HG03565 (cell line): ENCODE results near the gene FAM117B.
"Not testable (repeated sequence)": the region's sequence is repeated elsewhere in the genome, so short reads cannot be mapped to it uniquely, and the experiment has no call there.

Experiments used
- ATAC-seq: cut with Tn5 transposase; IDR thresholded peaks from one replicate; pipeline ENCODE4 v1.9.1; 2021; ENCODE audit warnings: mild to moderate bottlenecking, moderate library complexity; ENCODE audit not compliant: unreplicated experiment

Gene FAM117B

GRCh38 chr2:202636213-202636513 is 1.4 kb downstream of the FAM117B start:
- ATAC-seq, result no peak

DNA sequence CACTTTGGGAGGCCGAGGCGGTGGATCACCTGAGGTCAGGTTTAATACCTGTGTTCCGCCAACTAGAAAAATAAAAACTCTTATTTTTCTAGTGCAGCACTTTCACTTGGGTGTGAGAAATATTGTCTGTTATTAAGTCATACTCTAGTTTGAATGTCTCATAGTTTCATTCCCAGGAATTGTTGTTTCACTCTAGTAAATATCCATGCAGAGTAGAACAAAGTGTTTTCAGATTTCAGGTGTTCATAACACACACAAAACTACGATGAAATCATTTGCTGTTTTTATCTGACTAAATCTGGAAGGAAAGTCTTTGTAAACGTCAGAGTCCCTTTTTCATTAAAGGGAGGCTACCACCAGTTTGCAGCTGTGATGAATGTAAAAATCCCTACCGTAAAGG is 4.0 kb downstream of the FAM117B start:
- no peak for ATAC-seq

DNA sequence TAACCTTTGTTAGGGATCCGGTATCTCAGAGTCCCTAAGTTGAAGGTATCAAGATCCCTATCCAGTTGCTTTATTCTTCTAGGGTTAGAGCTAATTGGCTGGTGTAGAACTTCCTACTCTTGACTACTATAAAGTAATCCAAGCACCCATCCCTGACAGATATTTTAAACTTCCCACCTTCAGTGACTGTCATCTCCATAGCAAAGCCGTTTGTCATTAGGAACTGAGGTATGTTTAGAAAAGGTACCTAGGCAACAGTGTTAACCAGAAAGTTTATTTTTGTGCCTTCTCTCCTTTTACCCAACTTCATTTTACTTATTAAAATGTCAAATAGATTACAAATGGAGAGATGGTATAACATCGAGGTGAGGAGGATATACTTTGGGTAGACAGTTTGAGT is 4.5 kb downstream of the FAM117B start:
- ATAC-seq, result no peak

DNA sequence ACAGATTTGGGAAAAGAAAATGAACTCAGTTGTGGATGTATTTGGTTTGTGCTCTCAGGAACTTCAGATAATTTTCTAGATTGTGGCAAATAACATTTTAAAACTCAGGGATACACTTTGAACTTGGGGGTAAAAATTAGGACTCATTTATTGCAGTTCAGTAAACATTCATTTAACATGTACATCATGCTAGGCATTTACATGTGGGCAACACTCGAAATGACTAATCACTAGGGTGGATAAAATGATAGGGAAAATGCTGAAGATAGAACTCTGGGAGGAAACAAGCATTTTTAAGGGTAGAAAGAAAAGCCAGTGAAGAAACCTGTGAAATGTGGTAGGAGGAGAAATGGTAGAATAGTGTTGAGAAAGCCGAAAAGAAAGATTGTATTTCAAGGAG is 7.8 kb downstream of the FAM117B start:
- no peak for ATAC-seq

GRCh38 chr2:202643012-202643858 is 8.5 kb downstream of the FAM117B start:
- no peak for ATAC-seq

GRCh38 chr2:202652119-202652518 is 17.4 kb downstream of the FAM117B start:
- no peak for ATAC-seq

DNA sequence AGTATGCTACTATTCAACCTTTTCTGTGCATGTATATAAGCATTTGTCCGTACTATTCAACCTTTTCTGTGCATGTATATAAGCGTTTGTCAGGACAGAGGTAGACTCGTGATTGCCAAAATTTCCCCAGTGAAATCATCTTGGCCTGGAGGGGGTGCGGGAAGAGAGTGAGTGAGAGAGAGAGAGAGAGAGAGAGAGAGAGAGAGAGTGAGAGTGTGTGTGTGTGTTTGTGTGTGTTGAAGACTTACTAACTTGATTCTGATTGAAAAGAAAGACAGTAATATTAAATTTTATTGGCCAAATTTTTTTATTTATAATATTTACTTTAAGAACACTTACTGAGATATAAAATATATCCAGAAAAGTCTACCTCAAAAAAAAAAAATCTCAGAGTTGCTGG is 19.1 kb downstream of the FAM117B start:
- no peak for ATAC-seq

DNA sequence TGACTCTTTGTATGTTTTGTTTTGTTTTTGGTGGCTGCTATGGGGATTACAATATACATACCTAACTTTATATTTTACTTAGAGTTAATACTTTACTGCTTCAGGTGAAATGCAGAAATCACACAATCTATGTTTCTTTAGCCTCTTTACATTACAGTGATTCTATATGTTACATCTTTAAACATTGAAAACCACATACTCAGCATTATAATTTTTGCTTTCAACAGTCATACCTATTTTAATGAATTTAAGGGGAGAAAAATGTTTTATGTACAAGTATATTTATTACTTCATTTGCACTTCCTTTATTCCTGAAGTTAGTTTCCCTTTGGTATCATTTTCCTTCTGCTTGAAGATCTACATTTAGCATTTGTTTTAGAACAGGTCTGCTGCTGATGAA is 23.1 kb downstream of the FAM117B start:
- no peak for ATAC-seq

DNA sequence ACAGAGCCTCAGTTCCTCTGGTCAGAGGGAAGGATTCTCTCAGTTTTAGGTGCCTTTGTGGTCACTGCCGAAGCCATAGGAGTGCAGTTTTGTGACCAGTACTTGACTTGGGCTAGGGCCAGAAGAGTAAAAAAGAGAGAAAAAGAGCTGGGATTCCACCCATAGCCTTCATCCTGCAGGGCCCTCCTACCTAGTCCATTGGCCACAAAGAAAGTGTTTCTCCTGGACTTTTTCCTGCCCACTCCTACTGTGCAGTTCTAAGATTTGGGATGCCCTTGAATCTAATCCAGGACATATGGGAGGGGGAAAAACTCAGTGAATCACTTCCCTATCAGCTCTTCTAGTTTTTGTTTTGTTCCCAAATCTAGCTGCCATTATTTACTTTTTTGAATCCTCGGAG is 26.0 kb downstream of the FAM117B start:
- no peak for ATAC-seq

DNA sequence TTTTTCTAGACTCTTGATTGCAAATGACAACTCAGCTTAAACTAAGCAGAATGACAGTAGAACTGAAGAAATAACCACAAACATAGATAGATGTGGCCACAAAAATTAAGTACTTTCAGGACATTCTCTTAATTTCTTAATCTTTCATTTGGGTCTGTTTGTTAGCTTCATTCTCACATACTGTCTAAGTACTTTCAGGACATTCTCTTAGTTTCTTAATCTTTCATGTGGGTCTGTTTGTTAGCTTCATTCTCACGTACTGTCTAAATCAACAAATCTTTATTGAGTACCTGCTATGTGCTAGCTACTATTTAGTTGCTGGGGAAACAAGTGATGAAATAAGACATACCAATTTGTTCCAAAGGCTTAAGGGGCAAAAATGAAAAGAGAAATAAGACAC is 35.1 kb downstream of the FAM117B start:
- ATAC-seq, result no peak

DNA sequence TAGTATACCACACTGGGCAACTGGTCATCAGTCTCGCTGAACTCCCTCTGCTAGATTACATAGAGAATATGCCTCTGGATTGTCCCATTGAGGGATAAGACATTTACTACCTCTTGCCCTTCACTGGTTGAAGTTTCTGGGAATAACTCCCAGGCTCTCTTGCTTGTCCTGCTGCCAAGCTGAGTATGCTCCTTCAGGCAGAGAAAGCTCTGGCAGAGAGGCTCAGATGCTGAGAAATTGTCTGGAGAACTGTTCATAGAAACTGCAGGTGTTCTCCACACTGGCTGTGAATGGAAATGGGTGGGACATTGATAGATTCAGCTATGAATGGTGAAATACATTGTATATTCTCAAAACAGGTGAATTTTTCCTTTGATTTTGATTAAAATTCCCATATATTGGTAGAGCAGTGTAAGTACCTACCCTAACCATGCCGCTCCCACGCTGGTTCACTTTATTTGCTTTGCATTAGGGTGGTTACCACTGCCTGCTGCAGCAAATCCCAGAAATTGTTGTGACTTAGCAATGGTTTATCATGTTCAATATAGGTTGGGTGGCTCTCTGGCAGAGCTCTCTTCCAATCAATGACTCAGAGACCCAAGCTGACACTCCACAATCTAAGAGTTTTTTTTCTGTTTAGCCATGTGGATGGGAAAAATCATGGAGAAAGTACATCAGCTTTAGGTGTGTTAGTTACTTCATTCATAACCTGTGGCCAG is 36.7 kb downstream of the FAM117B start:
- ATAC-seq, result no peak

DNA sequence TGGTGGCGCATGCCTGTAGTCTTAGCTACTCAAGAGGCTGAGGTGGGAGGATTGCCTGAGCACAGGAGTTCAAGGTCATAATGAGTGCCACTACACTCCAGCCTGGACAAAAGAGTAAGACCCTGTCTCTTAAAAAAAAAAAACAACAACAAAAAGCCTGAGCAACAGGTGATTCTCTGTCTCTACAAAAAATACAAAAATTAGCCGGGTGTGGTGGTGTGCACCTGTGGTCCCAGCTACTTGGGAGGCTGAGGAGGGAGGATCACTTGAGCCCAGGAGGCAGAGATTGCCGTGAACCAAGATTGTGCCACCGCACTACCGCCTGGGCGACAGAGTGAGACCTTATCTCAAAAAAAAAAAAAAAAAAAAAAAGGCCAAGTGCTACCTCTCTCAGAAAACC is 40.3 kb downstream of the FAM117B start:
- not testable (repeated sequence) for ATAC-seq

DNA sequence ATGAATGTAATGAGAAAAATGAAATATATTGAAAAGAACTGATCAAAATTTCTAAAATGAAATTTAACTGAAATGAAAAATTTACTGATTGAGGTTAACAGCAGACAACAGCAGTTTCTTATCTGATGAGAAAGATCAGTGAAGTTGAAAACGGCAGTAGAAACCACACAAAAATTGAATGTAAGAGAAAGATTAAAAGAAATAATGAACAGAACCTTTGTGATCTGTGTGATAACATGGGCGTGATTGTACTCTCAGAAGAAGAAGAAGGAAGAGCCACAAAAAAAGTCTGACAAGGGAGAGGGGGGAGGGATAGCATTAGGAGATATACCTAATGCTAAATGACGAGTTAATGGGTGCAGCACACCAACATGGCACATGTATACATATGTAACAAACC is 45.2 kb downstream of the FAM117B start:
- ATAC-seq, result no peak

GRCh38 chr2:202680512-202680911 is 45.7 kb downstream of the FAM117B start:
- no peak for ATAC-seq

DNA sequence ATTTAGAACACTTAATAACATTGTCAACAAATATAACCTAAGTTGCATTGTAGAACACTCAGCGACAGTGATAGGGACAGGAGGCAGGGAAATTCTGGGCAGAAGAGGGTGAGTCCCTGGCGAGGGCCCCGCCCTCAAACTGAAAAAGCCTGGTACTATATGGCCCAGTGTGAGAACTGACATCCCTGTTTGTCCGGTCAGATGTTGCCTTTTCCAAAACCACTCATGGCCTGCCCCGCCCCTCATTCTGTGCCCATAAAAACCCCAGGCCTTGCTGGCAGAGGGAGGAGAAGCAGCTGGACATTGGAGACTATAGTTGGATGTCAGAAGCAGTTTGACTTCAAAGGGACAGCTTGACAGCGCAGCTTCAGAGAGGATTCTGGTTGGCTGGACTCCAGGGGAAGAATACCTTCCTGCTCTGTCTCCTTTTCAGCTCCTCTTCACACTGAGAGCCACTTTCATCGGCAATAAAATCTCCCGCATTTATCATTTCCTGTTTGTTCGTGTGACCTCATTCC is 47.0 kb downstream of the FAM117B start:
- no peak for ATAC-seq

- no peak for ATAC-seq
Observed at GRCh38 chr2:202682274-202682673, 47.5 kb downstream of the FAM117B start.

DNA sequence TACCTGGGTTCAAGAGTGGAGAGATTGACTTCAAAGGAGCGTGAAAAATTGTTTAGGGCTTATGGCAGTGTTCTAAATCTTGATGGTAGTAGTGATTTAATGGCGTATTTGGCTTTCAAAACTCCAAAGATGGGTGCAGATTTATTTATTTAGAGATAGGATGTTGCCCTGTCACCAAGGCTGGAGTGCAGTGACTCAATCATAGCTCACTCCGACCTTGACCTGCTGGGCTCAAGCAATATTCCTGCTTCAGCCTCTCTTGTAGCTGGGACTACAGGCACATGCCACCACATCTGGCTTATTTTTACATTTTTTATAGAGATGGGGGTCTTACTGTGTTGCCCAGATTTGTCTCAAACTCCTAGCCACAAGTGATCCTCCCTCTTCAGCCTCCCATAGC is 52.5 kb downstream of the FAM117B start:
- ATAC-seq, result no peak

DNA sequence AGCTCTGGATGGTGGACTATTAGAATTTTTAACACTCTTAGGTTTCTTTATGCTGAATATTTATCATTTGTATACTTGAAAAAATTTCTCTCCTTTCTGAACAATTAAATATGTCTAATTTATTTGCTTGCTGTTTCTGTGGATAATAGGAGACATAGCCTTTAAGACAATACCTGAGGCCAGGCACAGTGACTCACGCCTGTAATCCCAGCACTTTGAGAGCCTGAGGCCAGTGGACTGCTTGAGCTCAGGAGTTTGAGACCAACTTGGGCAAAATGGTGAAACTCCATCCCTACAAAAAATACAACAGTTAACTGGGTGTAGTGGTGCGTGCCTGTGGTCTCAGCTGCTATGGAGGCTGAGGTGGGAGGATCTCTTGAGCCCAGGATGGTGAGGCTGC is 54.7 kb downstream of the FAM117B start:
- ATAC-seq, result no peak

- ATAC-seq, result no peak
Observed at GRCh38 chr2:202689898-202690297, 55.1 kb downstream of the FAM117B start.

GRCh38 chr2:202690321-202690900 is 55.6 kb downstream of the FAM117B start:
- no peak for ATAC-seq

GRCh38 chr2:202693503-202693902 is 58.7 kb downstream of the FAM117B start:
- ATAC-seq, result no peak

- ATAC-seq, result no peak
Observed at GRCh38 chr2:202695166-202695565, 60.4 kb downstream of the FAM117B start.
